NCI-H2227 (cell line): ENCODE data around the gene DET1.
"Not testable (repeated sequence)": the region's sequence is repeated elsewhere in the genome, so short reads cannot be mapped to it uniquely, and the experiment has no call there.

Experiments used
- DNase-seq: peaks from one replicate; lab custom pipeline; 2025; ENCODE audit not compliant: unreplicated experiment; lab: John Stamatoyannopoulos, UW

Gene DET1

GRCh38 chr15:88546248-88547129, at the start of gene DET1:
DET1 (minus strand) TSS chr15:88546681; CDS start chr15:88531705, 14,976 bp downstream.
- DNase-seq: peak; percentile 95

GRCh38 chr15:88591384-88591783, 44.9 kb upstream of the DET1 start:
- no peak for DNase-seq

DNA sequence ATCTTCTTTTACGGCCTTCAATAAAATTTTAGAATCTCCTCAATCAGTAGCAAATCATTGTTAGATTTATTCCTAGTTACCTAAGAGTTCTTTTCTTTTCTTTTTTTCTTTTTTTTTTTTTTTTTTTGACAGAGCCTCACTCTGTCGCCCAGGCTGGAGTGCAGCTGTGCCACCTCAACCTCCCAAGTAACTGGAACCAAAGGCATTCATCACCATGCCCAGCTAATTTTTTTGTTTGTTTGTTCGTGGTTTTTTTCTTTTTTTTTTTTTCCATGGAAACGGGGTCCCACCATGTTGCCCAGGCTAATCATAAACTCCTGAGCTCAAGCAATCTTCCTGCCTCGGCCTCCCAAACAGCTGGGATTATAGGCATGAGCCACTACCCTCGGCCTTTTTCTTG, 44.3 kb upstream of the DET1 start:
- DNase-seq: no peak

- peak; percentile 32 for DNase-seq
These were observed 40.1 kb upstream of the DET1 start for GRCh38 chr15:88586401-88587162.

DNA sequence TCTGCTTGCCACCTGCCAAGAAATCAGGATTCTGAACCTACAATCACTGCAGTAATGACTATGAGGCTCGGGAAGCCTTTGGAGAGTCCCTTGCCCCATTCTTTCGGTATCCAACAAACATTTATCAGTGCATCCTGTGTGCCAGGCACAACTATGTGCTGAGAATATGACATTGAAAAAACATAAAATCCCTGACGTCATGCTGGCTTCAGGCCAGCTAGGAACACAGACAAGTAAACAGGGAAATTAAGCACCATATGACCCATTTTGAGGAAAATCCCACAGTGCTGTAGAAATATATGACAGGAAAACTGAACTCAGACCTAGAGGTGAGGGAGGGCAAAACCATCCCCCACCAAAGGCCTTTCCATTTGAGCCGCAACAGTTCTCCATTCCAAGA, 34.1 kb upstream of the DET1 start:
- DNase-seq: no peak

DNA sequence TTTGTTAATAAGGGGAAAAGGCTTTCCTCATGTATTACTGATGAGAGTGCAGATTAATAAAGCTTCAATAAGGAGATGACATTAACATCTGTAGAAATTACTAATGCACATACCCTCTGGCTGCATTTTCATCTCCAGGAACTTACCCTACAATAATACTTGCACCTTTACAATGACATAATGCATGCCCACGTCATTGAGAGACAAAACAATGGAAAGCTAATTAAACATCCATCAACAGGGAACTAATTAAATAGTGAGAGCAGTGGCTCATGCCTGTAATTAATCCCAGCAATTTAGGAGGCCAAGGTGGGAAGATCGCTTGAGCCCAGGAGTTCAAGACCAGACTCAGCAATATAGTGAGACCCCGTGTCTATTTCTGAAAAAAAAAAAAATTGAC, 32.8 kb upstream of the DET1 start:
- DNase-seq: no peak

GRCh38 chr15:88574655-88575054, 28.2 kb upstream of the DET1 start:
- DNase-seq: peak; percentile 75

DNA sequence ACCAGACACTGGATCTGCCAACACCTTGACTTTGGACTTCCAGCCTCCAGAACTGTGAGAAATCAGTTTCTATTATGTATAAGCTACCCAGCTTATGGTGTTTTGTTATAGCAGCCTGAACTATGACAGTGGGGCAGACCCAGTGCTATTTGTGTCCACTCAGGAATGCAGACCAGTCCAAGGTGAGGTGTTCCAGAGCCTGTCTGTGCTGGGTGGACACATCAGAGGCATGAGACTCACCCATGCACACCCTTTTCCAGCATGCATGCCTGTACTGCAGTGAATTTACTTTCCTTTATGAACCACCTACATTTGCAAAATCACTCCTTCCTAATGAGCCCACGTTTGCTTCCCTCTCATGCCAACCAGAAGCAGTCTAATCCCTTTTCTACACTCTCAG, 27.6 kb upstream of the DET1 start:
- DNase-seq: no peak

GRCh38 chr15:88571852-88572259, 25.4 kb upstream of the DET1 start:
- peak; percentile 64 for DNase-seq

- DNase-seq: peak; percentile 16
These were observed 24.8 kb upstream of the DET1 start for GRCh38 chr15:88571153-88571851.

DNA sequence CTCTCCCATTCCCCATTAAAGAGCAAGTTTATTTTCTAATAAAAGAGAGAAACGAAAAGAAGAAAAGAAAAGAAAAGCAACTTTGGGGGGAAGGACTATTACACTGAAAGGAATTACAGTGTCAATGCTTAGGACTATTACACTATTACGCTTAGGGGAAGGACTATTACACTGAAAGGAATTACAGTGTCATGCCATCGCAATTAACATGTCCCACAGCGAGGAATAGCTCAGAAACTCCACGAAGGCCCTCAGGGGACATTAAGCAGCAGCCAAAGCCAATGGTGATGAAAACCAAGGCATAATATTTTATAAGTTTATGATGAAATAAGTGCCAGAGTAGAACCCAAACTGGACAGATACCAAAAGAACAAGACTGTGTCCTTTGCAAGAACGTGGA, 22.1 kb upstream of the DET1 start:
- no peak for DNase-seq

- DNase-seq: no peak
These were observed 18.3 kb upstream of the DET1 start for GRCh38 chr15:88564741-88565140.

DNA sequence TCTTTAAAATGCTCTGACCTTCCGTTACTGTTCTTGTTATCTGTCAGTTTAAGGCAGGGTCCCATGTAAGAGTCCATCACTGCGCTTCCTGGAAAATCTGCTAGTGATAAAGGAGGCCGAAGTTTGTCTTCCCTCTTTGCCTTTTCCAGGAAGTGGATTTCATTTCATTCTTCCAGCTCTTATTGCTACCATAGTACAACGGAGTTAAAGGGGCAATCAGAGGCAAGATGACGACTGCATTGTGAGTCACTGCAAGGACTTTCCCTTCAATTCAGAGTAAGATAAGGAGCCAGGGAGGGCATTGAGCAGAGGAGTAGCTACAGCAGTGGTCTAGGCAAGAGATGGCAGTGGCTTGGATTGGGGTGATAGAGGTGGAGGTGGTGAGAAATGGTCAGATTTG, 17.2 kb upstream of the DET1 start:
- no peak for DNase-seq

- DNase-seq: not testable (repeated sequence)
These were observed 13.1 kb upstream of the DET1 start for GRCh38 chr15:88559565-88559964.

DNA sequence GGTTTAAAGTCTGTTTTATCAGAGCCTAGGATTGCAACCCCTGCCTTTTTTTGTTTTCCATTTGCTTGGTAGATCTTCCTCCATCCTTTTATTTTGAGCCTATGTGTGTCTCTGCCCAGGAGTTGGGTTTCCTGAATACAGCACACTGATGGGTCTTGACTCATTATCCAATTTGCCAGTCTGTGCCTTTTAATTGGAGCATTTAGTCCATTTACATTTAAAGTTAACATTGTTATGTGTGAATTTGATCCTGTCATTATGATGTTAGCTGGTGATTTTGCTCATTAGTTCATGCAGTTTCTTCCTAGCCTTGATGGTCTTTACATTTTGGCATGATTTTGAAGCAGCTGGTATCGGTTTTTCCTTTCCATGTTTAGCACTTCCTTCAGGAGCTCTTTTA, 11.5 kb upstream of the DET1 start:
- DNase-seq: not testable (repeated sequence)

GRCh38 chr15:88548009-88548408, 1.5 kb upstream of the DET1 start:
- not testable (repeated sequence) for DNase-seq

DNA sequence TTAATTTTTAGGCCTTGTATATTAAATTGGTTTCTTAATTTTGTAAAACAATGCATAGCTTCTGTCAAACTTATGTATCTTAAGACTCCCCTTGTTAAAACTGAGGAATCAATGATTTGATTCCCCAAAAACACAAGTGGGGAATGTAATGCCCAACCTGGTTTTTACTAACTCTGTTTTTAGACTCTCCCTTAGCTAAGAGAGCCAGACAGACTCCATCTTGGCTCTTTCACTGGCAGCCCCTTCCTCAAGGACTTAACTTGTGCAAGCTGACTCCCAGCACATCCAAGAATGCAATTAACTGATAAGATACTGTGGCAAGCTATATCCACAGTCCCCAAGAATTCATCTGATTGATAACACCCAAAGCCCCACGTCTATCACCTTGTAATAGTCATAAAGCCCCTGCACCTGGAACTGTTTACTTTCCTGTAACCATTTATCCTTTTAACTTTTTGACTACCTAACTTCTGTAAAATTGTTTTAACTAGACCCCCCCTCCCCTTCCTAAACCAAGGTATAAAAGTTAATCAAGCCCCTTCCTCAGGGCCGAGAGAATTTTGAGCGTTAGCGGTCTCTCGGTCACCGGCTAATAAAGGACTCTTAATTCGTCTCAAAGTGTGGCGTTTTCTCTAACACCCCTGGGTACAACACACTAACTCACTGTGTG, 768 bp downstream of the DET1 start:
- not testable (repeated sequence) for DNase-seq

DNA sequence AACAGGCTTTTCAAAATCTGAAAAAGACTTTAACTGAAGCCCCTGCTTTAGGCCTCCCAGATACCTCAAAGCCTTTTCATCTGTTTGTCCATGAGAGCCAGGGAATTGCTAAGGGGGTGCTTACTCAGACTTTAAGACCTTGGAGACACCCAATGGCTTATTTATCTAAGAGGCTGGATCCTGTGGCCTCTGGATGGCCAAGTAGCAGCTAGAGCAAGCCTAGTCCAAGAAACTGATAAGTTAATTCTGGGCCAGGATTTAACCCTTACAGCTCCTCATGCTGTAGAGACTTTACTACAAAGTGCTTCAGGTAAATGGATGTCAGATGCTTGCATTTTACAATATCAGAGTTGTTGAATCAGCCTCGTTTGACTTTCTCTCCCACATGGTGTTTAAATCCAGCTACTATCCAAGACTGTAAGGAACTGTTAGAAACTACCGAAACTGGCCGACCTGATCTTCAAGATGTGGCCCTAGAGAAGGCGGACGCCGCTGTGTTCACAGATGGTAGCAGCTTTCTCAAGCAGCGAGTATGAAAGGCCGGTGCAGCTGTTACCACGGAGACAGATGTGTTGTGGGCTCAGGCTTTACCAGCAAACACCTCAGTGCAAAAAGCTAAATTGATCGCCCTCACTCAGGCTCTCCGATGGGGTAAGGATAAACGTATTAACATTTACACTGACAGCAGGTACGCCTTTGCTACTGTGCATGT, 3.3 kb downstream of the DET1 start:
- no peak for DNase-seq

DNA sequence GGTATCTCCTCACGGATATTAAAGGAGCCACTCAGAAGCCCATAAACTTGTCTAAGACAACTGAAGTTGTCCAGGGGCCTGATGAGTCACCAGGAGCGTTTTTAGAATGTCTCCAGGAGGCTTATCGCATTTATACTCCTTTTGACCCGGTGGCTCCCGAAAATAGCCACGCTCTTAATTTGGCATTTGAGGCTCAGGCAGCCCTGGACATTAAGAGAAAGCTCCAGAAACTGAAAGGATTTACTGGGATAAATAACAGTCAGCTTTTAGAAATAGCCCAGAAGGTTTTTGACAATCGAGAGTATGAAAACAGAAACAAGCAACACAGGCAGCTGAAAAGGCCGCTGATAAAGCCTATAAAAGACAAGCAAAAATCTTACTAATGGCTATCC, 4.1 kb downstream of the DET1 start:
- DNase-seq: no peak

GRCh38 chr15:88541709-88542341, 4.7 kb downstream of the DET1 start:
- no peak for DNase-seq
